ENCODE measurements around the gene EHHADH.

Gene EHHADH

DNA sequence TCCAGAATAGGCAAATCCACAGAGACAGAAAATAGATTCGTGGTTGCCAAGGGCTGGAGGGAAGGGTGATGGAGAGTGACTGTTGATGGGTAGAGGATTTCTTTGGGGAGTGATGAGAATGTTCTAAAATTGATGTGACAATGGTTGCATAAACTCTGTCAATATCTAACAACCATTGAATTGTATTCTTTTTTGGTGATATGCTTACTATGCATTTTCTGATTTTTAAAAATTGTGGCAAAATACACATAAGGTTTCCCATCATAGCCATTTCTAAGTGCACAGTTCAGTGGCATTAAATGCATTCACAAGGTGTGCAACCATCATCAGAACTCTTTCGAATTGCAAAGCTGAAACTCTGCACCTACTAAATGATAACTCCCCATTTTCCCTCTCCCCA lies 56.8 kb downstream of the EHHADH start:
- DNase-seq (ENCODE audit: low read depth in 2 of 2): no peak

DNA sequence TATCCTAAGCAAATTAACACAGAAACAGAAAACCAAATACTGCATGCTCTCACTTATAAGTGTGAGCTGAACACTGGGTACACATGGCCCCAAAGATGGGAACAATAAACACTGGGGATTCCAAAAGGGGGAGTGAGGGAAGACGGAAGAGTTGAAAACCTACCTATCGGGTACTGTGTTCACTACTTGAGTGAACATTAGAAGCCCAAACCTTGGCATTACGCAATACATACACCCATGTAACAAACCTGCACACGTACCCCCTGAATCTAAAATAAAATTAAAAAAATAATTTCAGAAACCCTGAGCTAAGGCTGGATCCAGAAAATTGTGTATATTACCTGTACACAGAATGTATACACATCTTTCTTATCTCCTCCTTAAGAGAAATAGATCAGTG lies 58.2 kb downstream of the EHHADH start:
- DNase-seq (ENCODE audit: low read depth in 2 of 2): no peak

DNA sequence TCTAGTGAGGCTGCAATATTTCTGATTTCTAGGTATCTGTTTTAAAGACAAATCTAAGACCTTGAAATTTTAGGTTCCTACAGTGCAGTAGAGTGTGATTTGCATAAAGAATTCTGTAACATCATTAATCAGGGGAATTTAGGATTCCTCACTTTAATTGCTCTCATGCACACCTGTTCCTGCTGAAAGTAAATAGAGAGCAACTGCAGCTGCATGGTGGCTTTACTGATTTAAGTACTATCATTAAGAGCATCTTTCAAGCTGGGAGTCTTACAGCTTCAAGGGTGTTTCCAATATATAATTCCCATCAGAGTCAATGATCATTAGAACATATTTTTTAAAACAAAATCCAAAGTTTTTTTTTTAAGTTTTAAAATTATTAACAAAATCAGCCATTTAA lies 65.0 kb downstream of the EHHADH start:
- no peak for DNase-seq (ENCODE audit: low read depth in 2 of 2)

DNA sequence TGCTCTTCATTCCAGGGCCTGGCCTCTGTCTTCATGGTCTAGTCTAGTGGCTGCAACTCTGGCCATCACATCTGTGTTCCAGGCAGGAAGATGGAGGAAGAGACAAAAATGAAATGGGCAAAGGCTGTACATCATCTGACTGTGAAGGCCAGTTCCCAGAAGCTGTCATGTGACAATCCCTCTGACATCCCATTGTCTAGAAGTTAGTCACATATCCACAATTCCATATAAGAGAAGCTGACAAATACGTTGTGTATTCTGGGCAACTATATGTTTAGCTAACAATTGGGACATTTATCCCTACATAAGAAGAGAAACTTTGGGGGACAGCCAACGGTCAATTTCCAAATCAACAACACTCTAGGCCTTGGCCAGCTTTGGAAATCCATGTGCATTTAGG lies 66.5 kb downstream of the EHHADH start:
- no peak for DNase-seq (ENCODE audit: low read depth in 2 of 2)

DNA sequence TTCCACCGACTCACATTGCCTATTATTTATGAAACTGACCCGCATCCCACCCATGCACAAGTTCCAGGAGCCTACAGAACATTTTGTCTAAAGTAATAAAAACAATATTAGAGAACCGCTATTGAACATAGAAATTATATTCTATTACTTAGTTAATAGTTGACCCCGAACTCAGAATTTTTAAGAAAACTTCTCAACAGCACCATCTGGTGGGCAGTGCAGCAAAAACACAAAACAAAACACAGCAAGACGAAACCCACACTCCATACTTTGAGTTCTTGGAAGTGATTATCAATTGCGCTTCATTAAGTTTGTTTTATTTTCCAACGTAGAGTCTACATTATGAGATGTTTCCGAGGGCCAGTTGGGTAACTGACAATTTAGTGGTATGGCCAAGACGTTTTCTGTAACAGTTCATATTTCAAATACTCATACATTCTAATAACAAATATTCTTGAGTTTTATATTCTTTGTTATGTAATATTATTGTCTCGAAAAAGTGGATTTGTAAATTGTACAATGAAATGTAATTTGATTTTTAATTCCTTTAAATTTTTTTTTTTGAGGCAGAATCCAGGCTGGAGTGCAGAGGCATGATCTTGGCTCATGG lies 77.0 kb downstream of the EHHADH start:
- DNase-seq (ENCODE audit: low read depth in 2 of 2): no peak

DNA sequence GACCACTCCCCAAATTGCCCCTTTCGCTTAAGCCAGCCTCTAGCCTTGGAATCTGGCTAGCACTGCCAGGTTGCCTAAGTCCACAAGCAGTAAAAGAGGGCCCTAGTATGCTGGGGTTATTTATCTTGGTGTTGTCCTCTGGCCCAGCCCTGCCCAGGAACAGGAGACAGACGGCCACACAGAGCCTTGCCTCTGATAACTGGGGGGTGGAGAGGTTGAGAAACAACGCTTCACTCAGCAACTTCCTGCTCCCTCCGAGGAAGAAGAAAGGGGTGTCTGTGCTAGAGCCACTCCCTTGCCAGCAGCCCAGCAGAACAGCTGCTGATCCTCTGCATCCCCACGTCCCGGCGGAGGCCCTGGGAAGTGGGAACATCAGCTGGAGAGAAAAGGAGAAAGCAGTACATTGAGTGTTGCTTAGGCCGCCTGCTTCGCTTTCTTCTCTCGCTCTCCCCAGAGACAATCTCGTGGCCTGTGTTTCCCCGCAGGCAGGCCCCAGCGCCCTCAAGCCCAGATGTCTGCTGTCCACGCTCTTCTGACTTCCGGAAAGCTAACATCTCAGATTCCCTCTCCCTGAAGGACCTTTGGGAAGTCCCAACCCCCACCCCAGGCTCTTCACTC lies 78.4 kb downstream of the EHHADH start:
- no peak for DNase-seq (ENCODE audit: low read depth in 2 of 2)

DNA sequence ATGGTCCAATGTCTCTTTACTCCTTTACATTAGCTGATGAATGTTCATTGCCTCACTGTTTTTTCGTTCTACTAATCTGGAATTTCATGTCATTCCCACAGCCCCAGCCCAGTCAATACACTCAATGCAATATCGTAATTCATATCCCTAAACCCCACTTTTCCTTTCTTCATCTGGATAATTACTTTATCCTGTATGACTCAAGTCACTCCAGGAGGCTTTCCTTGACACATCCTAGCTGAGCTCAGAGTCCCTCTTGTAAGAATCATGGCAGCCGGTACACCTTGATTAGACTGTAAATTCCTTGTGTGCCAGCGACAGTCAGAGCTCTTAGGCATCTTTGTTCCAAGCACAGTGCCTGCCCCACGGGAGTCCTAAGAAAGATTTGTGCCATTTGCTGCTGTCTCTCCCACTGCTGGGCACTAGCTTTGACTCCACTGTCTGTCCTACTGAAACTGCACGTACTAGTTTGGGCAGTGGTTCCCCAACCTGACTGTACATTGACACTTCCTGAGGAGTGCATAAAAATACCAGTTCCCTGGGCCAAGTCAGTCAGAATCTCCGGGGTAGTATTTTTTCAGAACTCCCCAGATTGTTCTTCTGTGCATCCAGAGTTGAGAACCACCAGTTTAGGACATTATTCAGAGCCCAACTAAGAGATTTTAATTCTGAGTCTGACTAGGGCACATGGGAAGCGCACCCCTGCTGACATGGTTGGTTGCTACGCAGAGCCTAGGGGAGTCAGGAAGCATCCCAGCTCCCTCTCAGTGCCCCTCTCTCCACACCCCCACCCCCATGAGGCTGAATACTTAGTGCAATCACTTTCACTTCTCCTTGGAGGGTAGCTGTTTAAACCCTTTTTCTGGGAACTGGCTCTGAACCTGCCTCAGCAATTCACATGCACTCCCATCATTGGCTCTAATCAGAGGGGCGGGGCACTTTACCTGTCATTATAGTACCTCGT lies 81.5 kb downstream of the EHHADH start:
- DNase-seq (ENCODE audit: low read depth in 2 of 2): no peak

DNA sequence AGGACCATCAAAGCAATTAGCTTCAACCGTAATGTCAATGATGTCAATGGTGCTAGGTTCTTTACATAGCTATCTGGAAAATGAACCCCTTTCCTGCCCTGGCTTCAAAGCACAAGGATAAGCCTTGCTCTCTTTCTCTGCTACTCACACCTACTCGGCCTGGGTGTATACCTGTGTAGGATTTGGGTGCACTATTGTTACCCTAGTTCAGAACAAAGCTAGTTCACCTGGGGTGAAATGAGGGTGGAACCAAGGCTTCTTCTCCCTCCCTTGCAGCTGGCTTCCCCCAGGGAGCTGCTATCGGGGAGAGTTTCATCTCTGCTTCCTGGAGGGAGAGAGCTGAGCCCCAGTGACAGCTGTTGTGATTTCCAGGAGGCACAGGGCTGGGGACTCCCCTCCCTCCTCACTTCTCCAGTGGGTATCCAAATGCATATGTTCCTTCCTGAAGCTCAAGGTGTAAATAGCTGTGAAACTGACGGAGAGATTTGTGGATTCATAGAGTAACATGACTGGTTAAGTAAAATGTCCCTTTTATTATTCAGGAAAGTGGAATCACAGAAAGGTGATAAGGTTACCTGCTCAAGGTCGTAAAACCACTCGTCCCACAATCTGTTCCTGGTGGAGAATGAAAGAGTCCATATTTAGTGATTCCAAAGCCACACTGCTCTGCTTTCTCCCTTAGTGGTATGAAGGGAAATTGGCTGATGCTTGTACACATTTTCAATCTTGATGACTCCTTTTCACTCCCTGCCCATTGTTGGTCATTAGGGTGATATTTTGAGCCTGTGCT lies 89.2 kb downstream of the EHHADH start:
- no peak for DNase-seq (ENCODE audit: low read depth in 2 of 2)

DNA sequence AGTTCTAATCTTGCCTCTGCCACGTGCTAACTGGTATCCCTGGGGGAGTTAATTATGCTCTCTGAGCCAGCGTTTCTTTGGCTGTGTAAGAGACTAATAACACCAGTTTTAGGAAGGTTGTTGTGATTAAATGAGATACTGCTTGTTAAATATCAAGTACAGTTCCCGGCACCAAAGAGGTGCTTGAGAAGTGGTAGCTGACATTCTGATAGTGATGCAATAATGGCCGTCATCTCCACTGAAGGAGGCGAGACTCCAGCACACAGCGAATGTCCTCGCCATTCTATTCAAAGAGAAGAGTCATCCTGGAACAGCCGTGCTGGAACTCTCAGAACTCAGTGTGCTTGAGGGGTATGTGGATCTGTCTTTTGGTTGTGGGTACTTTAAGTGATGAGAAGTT lies 91.2 kb downstream of the EHHADH start:
- no peak for DNase-seq (ENCODE audit: low read depth in 2 of 2)

DNA sequence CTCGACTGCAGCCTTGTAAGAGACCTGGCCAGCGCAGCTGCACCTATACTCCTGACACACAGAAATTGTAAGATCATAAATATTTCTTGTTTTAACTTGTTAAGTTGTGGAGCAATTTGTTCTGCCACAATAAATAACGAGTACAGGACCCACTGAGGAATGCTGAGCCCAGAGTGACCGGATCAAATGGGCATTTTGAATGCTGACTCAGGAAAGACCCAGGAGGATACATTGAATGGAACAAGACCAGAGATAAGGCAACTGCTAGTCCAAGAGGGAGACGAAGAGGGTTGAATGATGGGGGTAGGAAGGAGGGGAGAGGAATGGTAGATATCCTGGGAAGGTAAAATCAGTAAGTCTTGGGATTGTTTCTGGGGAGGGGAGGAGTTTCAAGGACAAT lies 92.1 kb downstream of the EHHADH start:
- DNase-seq (ENCODE audit: low read depth in 2 of 2): no peak

DNA sequence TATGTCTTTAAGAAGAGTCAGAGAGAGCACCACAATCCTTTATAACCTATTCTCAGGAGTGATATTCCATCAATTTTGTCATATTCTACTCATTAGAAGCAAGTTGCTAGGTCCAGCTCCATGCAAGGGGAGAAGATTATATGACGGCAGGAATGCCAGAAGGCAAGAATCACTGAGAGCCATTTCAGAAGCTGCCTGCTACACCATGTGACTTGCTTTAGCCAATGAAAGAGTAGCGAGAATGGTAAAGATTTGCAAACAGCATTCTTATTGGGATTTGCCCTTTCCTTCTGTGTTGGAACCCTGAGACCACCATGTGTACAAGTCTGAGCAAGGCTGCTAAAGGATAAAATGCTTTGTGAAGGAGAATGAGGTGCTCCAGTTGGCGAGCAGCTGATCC lies 96.5 kb downstream of the EHHADH start:
- DNase-seq (ENCODE audit: low read depth in 2 of 2): no peak

DNA sequence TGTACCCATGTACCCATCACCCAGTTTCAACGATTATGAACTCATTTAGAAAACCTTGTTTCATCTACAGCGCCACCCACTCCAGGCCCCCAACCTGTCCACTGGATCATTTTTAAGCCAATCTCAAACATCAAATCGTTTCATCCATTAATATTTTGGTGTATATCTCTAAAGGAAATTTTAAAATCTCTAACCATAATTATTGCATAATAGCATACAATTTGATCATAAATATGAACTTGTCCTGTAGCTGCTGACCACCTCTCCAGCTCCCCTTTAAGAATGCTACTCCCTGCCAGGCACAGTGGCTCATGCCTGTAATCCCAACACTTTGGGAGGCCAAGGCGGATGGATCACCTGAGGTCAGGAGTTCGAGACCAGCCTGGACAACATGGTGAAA lies 98.2 kb downstream of the EHHADH start:
- DNase-seq (ENCODE audit: low read depth in 2 of 2): no peak

DNA sequence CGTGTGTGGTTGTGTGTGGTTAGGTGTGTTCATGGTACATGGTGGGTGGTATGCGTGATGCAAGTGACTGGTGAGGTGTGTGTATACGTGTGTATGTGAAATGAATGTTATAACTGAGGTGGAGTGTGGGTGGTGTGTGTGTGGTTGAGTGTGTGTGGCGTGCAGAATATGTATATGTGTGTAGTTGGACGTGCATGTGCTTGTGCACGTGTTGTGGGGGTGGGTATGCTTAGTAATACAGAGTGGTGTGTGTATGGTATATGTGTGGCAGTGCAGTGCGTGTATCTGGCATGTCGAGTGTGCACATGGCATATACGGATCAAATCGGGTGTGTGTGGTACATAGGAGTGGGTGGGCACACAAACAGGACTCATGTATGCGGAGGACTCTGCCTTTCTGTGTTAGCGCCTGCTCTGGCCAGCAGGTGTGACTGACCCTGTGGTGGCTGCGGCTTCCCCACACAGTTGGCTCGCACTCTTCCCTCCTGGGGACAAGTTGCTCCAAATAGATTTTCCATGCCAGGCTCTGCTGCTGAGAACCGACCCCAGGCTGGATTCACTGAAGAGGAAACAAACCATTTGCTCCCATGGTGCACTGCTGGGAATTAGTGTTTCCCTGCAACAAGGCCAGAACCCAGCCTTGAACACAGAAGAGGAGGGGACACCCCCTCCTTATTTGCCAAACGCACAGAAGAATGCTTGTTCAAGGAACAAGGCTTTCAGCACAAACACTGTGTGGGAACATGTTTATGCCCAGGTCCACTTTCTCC lies 99.8 kb downstream of the EHHADH start:
- no peak for DNase-seq (ENCODE audit: low read depth in 2 of 2)

DNA sequence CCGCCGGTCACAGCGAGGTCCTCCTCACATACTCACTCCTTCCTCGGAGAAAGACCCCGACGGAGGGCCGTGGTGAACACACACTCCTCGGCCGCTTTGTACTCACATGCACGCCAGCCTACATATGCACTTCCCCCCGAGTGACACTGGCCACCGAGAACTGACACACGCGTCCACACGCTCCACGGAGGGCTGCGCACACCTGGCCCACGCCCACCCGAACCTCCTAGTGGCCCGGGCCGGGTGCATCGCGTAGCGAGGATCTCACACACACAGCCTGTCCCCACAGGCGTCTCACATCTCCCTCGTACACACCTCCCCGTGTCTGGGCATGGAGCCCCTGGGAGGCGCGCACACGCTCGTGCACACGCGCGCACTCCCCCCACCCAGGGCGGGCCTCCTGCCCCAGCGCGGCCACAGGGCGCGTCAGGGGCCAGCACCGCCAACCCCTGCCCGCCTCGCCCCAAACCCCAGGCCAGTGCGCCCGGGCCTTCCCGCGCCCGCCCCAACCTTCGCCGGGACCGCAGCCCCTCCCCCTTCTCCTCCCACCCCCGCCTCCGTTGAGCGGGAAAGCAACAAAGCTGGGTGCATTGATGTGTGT lies 100.6 kb downstream of the EHHADH start:
- DNase-seq (ENCODE audit: low read depth in 2 of 2): no peak

DNA sequence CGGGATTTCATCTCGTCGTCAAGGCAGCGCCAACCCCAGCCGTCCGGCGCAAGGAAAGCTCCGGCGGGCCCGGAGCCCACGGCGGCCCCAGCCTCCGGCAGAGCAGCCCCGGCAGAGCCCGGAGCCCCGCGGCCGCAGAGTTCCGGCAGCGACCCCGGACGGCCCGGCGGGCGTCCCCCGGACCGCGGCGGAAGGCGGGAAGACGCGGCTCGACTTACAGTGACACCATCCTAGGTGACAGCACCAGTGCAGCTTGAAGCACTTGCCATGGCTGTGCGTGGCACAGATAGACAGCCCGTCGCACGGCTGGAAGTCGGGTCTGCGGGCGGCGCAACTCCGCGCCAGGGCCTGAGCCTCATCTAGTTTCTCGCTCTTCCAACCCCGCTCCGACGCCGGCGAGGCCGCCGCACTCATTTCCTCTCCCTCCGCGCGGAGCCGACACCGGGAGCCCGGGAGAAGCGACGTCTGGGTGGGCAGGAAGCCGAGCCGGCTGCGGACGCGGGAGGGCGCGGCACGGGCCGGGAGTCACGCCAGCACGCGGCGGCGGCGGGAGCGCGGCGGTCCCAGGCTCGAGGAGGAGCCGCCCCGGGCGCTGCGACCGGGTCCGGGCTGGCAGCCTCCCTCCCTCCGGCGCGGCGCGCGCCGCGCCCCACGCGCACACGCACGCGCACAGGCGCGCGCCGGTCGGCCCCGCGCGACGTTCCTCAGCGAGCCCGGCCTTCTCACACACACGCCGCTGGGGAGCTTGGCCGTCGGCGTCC lies 101.3 kb downstream of the EHHADH start, which contains the start of gene C3orf70:
Gene C3orf70 (minus strand): TSS at position 651 of the 761 bp plus-strand sequence. CDS start 237 bp downstream, at position 414.
- DNase-seq (ENCODE audit: low read depth in 2 of 2): no peak

DNA sequence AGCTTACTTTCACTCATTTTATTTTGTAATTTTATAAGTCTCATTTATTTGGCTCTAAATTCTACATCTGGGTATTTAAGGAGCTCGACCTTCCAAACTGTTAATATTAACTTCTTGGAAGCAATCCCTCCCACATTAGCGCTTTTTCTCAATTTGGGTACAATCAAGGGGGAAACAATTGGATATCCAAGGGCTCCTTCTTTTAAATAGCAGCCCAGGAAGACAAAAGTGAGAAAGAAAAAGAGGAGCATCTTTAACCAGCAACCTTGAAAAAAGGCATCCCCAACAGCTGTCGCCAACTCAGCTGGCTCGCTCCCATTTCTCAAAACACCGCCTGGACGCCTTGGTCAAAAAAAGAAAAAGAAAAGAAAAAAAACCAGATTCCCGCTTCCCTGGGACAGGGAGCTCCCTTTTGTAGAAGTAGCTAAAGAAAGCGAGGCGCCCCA lies 101.9 kb downstream of the EHHADH start:
- DNase-seq (ENCODE audit: low read depth in 2 of 2): no peak

DNA sequence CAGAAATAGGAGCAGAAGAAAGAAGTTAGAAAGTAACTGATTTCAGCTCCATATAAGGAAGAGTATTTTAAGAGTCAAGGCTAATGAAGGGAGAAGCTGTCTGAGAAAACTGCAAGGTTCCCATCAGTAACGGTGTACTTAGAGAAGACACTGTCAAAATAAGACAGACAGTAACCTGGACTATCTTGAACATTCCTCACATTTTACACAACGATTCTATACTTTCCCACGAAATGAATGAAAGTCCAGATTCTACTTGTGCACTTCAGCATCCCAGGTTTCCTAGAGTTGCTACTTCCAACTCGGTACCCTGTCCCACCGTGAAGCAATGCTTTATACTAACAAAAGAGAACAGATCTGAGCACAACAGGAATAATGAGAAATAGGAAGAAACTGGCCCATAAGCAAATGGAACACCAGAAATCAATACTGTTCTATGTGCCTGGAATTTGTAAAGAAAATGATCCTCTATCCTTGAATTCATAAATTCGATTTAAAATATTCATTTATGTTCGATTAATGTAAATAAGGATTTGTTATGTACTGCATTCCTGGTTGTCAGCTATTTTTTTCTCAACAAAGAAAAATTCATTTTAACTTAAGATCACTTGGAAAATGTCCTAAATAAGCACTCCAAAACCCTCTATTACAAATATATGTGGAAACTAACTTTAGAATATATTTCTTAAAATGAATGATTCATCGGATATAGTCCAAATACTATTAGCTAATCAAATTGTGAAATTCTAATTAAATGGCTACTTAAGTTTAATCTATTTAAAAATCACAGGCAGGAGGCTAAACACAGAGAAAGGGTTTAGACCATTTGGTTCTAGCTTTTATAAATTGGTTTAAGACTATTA lies 102.5 kb downstream of the EHHADH start:
- no peak for DNase-seq (ENCODE audit: low read depth in 2 of 2)

DNA sequence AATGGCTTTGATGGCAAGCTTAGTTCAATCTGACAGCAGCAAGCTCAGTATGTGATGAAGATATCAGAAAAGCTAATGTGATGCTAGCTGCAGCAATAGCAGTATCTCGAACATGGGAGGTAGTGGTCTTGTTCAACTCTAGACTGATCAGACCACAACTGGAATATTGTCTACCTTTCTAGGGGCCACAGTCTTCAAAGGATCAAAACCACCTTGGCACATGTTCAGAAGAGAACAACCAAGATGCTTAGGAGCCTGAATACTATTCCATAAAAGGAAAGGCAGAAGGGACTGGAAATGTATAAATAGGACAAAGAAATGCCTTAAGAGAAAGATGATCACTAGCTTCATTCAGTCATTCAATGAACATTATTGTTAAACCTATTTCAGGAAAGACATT lies 103.3 kb downstream of the EHHADH start:
- no peak for DNase-seq (ENCODE audit: low read depth in 2 of 2)

DNA sequence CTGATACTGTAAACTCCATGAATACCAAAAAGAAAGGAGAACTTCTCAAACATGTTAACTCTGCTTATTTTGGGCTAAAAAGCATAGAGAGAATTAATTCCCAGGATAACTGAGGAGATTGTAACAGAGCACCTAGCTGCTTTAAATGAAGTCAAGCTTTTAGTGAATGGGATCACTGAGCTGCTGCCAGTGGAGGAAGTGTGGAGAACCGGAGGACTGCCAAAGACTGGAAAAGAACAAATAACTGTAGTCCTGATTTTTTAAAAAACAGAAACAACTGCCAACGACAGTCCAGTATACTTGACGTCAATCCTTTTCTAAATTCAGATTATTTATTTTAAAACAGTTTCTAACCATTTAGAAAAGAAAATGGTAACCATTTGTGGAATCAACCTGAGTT lies 104.3 kb downstream of the EHHADH start:
- no peak for DNase-seq (ENCODE audit: low read depth in 2 of 2)

Measured in stimulated activated CD8-positive, alpha-beta memory T cell treated with anti-CD3 and anti-CD28 coated beads, Interleukin-7, amount 100 ng/mL, for 1 hour (primary cell).